ENCODE data around the gene SYNM. TPM values are rescaled to one million over a fixed set of nuclear protein-coding genes. Genes with fewer than 3 reads are reported as not detected.

Gene SYNM
- total RNA-seq, 1 experiment from 2014 or later: 3.3 TPM

DNA sequence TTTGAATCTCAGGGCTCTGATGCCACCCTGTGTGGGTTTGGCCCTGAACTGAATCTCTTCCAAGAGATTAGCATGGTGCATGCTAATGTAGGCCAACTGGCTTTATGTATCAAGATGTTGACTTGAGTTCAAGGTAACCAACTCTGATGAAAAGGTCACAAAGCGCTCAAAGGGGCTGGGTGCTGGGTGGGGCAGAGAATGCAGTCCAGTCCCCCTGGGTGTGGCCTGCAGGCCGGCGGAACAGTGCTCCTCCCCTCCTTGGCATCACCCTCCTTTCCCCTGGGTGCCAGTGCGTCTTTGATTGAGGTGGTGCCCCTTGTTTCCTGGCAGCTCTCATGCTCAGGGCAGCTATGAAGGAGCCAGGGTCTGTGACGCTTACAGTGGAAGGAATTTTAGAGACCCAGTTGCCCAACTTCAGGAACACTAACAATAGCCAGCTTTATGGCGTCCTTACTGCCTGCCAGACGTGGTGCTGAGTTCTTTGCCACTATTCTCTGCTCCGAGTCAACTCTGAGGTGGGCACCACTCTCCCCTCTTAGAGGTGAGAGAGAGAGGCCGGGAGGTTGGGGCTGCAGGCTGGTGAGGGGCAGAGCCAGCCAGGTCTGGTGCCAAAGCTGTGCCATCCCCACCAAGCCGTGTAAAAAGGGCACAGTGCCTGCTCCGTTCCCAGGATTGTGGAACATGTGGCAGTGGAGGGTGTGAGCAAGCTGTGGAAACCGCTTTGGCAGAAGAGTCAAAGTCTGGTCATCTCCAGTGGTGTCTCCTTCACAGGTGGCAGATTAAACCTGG is 9.8 kb downstream of the SYNM start (continued):
- TF ChIP-seq, protein P1, sequence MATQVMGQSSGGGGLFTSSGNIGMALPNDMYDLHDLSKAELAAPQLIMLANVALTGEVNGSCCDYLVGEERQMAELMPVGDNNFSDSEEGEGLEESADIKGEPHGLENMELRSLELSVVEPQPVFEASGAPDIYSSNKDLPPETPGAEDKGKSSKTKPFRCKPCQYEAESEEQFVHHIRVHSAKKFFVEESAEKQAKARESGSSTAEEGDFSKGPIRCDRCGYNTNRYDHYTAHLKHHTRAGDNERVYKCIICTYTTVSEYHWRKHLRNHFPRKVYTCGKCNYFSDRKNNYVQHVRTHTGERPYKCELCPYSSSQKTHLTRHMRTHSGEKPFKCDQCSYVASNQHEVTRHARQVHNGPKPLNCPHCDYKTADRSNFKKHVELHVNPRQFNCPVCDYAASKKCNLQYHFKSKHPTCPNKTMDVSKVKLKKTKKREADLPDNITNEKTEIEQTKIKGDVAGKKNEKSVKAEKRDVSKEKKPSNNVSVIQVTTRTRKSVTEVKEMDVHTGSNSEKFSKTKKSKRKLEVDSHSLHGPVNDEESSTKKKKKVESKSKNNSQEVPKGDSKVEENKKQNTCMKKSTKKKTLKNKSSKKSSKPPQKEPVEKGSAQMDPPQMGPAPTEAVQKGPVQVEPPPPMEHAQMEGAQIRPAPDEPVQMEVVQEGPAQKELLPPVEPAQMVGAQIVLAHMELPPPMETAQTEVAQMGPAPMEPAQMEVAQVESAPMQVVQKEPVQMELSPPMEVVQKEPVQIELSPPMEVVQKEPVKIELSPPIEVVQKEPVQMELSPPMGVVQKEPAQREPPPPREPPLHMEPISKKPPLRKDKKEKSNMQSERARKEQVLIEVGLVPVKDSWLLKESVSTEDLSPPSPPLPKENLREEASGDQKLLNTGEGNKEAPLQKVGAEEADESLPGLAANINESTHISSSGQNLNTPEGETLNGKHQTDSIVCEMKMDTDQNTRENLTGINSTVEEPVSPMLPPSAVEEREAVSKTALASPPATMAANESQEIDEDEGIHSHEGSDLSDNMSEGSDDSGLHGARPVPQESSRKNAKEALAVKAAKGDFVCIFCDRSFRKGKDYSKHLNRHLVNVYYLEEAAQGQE (IDR thresholded peaks at IDR 0.05; ENCODE audit: low read depth): no peak
- TF ChIP-seq FOSL1 (IDR thresholded peaks at IDR 0.05; ENCODE audit: low read depth) (no peak), SIN3A (IDR thresholded peaks at IDR 0.05; ENCODE audit: low read depth) (no peak), EZH2 (IDR thresholded peaks at IDR 0.05) (no peak)
- TF ChIP-seq, protein P2, sequence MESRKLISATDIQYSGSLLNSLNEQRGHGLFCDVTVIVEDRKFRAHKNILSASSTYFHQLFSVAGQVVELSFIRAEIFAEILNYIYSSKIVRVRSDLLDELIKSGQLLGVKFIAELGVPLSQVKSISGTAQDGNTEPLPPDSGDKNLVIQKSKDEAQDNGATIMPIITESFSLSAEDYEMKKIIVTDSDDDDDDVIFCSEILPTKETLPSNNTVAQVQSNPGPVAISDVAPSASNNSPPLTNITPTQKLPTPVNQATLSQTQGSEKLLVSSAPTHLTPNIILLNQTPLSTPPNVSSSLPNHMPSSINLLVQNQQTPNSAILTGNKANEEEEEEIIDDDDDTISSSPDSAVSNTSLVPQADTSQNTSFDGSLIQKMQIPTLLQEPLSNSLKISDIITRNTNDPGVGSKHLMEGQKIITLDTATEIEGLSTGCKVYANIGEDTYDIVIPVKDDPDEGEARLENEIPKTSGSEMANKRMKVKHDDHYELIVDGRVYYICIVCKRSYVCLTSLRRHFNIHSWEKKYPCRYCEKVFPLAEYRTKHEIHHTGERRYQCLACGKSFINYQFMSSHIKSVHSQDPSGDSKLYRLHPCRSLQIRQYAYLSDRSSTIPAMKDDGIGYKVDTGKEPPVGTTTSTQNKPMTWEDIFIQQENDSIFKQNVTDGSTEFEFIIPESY (IDR thresholded peaks at IDR 0.05; ENCODE audit: extremely low read depth, insufficient replicate concordance, low read length): no peak
- TF ChIP-seq, protein P3, sequence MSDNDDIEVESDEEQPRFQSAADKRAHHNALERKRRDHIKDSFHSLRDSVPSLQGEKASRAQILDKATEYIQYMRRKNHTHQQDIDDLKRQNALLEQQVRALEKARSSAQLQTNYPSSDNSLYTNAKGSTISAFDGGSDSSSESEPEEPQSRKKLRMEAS (IDR thresholded peaks at IDR 0.05): no peak

Data from HCT116 (cell line).